NCI-H460 (cell line): Measurements from ENCODE around the gene MLLT11. TPM values are rescaled to one million over a fixed set of nuclear protein-coding genes. Genes with fewer than 3 reads are reported as not detected.
A peak's percentile ranks its signal among the peaks of the same experiment; 100 is the strongest.
"Not testable (repeated sequence)": the region's sequence is repeated elsewhere in the genome, so short reads cannot be mapped to it uniquely, and the experiment has no call there.

Source experiments
- DNase-seq: peaks from one replicate; pipeline ENCODE4 v3.0.0-alpha.2; 2016; ENCODE audit warnings: low read depth; ENCODE audit errors: extremely low read depth
- total RNA-seq: library from RNA; depleted of rRNA; stranded (reverse); fragments of >200 nt; shearing (Covaris generic); gene quantifications from 2 replicates; pipeline ENCODE4 v1.2.3, GENCODE V29; 2014

MLLT11 gene
- total RNA-seq, 1 experiment from 2014 or later, result 84.6 TPM

DNA sequence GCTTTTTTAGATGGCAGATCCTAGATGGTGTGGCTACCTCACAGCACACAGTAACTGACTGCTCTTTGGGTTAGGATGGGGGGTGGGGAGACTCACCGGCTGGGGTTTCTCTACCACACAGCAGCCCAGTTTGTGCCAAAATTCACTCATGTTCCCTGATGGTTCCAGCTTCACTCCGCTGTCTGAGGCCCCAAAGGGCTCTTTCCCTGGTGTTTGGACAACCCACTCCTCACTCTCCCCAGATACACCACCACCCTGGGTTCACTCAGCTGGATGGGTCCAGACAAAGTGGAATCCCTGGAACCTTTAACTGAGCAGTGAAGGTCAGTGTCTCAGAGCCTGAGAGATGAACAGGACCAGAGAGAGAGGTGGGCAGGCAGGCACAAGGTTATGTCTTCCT, 4.6 kb upstream of the MLLT11 start:
- DNase-seq, result no peak

DNA sequence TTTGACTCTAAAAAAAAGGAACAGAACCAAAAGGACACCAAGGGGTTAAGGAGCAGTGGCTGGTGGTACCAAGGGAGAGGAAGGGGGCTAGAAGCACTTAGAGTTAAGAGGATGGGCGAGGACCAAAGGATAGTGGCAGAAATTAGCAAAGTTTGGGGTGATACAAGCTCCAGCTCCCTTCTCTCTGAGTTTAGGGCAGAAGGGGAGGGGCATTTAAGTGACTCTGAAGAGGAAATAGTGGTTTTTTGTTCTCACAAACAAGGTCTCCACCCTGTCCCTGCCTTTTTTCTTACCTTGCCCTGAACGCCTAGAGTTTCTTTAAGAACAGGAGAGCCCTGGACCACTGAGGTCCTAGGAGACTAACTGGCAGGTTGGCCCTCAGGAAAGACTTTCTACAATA, 4.0 kb upstream of the MLLT11 start:
- no peak for DNase-seq

DNA sequence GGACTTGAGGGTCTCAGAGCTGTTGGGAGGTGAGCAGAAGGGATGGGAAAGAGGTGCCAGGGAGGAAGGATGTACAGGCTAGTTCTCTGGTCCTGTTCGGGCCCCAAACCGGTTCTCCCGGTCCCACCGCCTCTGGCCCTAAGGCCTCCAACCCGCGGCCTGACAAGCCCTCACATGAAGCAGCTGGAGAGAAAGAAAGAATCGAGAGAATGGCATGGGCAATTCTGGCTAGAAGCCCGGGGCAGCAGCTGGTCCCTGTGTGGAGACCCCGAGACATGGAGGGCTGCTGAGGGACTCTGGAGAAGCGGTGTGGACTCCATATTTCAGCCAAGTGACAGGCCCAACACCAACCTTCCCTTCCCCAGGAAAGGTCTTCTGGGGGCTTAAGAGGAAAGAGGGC, 1.5 kb upstream of the MLLT11 start:
- DNase-seq, result no peak

DNA sequence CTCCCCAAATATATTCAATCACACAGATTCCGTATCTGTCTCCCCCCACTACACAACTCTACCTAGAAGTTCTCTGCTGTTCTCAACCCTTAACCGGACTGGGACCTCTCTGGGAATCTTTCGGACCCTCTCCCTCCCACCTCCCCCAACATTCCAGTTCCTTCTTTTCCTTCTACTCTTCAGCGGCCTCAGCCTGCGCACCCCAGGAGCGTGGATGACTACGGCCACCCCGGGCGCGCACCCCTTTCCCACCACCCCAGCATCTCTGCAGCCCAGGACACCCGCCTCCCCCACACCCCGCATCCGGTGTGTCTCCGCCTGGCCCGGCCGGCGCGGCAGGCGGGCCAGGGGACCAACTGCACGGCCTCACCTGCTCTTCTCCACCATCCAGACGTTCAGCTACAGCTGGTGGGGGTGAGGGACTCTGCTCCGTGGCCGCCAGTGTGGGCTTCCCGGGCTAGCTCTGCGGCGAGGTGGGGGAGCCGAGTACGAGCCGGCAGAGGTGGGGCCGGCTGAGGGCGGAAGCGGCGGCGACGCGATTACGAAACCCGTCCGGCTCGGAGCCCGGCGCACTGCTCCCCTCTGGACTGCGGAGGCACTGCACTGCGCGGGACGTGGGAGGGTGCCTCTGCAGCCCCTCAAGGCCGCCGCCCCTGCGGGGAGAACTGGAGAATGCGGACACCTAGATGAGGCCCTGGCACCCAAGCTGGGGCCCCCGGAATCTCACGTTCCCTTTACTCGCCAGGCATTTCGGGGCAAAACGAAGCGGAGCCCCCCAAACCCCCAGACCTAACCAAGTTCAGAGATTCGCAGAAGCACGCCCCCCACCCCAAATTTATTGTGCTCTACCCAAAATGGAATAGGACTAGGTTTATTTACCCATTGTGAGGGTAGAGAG, 839 bp upstream of the MLLT11 start, which contains the start of gene CDC42SE1:
TSS of gene CDC42SE1 (minus strand) at position 514 of the 898 bp plus-strand sequence. CDS start 3,892 bp downstream, outside the sequence.
- DNase-seq, result peak; percentile 82

DNA sequence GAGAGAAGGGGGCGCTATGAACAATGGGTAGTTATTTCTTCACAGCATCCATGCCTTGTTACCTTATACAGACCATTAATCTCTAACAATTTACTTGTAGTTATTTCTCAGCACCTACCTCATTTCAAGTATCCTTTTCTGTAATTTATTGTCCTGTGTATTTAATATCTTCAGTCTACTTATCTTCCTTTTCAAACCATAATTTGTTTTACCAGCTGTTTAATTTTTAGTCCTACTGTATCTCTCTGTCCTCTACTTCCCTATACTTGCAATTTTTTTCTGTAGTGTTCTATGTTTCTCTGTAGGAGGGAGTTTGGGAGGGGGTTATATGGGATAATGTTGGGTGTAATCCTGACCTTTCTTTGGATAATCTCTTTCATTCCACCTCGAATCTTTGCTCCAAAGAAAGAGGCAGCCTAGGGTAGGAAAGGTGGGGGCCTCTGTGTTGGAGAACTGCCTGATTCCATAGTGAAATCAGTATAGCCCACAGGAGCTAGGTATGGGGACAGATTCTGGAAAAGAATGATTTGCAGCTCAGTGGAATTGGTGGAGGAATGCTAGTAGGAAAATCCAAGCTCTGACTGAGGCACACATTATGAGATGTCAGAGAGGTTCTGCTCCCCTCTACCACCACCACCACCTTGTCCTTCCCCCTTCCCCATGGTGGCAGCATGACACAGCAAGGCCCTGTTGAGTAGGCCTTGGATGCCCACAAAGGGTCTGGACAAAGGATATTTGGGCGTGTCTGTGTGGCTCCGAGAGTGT, 642 bp downstream of the MLLT11 start:
- peak; percentile 56 for DNase-seq

DNA sequence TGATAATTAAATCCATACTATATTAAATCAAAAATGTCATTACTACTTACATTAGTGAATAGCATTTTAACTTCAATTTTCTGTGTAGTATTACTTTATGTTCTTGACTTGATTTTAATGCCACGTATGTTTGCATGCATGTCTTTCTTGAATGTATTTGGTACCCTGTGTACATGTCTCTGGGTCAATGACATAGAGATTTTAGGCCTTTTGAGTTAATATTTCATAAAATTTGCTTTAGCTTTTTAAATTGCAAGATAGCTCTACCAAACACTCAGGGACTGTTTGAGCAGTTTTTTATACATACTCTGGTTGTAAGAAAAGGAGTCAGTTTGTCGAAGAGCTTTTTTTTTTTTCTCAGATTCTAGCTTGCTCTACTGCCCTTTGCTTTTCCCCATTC, 1.5 kb downstream of the MLLT11 start:
- DNase-seq, result no peak

DNA sequence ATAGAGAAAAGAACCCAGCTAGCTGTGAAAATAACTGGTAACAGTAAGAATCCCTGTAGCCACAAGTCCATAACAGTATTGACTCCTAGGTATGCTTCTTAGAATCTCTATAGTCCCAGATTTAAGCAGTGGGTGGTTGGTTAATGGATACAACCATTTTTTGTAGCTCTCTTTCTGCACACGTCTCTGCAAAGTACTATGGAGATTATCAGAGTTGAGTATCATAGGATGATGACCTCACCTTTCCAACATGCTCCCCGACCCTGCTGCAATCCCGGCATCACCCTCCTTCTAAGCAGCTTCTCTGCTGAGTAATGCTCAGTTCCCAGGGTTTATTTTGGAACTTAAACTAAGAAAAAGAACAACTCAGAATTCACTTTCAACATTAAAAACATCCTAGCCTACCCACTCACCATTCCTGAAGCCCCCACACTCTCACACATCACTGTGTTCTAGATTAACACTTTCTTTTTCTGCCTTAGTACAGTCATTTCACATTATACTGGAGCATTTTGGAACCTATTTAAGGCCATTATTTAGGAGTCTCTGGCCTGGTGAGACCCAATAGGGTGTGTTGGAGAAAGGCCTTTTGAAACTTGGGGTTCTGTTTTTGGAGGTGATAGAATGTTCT, 2.7 kb downstream of the MLLT11 start:
- no peak for DNase-seq

DNA sequence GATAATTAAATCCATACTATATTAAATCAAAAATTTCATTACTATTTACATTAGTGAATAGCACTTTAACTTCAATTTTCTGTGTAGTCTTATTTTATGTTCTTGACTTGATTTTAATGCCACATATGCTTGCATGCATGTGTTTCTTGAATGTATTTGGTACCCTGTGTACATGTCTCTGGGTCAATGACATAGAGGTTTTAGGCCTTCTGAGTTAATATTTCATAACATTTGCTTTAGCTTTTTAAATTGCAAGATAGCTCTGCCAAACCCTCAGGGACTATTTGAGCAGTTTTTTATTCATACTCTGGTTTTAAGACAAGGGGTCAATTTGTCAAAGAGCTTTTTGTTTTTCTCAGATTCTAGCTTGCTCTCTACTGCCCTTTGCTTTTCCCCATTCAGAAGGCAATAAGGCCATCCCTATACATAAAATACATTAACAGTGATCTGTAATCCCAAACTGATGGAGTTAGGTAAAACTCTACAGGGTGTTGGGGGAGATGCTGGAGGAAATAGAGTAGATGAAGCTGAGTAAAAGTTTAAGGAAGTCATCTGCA, 5.0 kb downstream of the MLLT11 start:
- no peak for DNase-seq

DNA sequence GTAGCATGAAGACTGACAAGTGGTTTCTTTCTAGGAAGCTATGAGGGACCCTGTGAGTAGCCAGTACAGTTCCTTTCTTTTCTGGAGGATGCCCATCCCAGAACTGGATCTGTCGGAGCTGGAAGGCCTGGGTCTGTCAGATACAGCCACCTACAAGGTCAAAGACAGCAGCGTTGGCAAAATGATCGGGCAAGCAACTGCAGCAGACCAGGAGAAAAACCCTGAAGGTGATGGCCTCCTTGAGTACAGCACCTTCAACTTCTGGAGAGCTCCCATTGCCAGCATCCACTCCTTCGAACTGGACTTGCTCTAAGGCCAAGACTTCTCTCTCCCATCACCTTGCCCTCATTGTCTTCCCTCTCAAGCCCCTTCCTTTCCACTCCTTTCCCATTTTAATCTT, 7.0 kb downstream of the MLLT11 start:
- no peak for DNase-seq

DNA sequence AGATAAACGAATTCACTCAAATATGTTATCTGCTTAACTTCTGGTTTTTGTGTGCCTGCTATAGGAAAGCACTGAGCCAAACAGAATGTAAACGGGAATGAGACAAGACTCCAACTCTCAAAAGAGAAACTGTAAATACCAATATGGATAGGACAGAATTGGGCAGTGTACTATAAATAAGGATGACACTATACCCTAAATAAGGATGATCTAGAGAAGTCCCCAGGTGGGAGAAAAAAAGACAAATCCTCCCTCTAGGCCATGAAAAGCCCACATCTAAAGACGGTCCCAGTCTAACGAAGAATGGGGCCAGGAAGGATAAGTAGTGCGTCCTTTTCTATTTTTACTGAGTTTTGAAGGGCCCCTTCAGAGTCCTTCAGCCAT, 8.9 kb downstream of the MLLT11 start:
- DNase-seq, result no peak

DNA sequence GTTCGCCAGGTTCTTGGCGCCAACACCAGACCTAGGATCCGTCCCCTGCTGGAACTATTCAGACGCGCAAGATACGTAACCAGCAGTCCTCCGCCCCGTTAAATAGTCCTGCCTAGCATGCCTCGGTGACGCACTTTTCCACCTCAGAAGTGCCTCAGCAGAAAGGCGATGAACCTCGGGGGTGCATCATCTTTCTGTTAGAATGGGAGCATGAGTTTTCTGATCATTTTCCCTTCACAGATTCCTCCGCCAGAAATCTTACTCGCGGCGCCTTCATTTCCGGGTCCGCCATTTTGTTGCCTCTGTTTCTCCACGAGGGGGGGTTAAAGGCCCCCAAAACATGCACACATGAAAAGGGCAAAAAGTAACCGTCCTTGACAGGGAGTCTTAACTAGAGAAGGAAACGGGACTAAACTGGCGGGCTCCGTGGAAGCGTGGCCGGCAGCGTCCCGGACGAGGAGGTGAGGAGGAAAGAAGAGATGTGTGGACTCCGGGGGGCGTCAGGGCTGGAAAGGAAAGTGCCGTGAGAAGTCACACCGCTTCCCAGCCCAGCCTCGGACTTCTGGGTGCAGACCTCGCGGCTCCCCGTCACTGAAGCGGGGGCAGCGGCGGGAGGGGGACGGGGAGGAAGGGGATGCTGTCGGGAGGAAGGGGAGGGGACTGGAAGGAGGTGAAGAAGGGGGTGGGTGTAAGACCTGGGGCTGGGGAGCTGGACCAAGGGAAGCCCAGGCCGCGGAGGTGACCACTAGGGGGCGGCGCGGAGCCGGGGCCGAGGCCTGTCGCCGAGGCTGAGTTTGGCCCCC, 10.5 kb downstream of the MLLT11 start, which contains the start of gene GABPB2:
TSS of gene GABPB2 (plus strand) at position 288 of the 803 bp plus-strand sequence. CDS start 17,429 bp downstream, outside the sequence.
- DNase-seq, result peak; percentile 96

DNA sequence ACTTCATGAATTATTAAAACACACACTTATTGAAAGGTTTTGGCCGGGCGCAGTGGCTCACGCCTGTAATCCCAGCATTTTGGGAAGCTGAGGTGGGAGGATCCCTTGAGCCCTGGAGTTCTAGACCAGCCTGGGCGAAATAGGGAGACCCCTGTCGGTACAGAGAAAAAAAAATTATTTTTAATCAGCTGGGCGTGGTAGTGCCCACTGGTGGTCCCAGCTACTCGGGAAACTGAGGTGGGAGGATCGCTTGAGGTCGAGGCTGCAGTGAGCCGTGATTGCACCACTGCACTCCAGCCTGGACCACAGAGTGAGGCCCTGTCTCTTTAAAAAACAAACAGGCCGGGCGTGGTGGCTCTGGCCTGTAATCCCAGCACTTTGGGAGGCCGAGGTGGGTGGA, 12.0 kb downstream of the MLLT11 start:
- no peak for DNase-seq

DNA sequence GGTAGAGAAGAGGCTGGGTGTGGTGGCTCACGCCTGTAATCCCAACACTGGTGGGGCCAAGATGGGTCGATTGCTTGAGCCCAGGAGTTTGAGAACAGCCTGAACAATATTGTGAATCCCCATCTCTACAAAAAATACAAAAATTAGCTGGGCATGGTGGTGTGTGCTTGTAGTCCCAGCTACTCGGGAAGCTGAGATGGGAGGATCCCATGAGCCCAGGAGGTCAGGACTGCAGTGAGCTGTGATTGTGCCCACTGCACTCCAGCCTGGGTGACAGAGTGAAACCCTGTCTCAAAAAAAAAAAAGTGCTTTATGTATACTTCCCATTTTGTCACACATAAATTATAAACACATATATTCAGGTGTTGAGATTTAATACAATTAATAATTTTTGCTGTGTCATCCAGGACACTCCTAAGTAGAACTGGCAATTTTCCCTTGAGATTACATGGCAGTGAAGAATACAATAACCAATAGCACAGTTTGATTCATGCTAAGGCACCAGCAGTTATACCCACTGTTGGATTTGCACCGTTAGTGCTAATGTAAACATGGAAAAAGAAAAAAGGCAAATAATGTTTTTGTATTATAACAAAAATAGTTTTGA, 25.9 kb downstream of the MLLT11 start:
- no peak for DNase-seq

DNA sequence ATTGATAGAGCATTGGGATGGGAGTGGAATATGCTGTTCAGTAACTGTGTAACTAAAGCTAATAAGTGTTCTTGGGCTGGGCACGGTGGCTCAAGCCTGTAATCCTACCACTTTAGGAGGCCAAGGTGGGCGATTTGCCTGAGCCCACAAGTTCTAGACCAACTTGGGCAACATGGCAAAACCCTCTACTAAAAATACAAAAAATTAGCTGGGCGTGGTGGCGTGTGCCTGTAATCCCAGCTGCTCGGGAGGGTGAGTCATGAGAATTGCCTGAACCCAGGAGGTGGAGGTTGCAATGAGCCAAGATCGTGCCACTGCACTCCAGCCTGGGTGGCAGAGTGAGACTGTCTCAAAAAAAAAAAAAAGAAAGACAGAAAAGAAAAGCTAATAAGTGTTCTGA, 37.2 kb downstream of the MLLT11 start:
- not testable (repeated sequence) for DNase-seq

DNA sequence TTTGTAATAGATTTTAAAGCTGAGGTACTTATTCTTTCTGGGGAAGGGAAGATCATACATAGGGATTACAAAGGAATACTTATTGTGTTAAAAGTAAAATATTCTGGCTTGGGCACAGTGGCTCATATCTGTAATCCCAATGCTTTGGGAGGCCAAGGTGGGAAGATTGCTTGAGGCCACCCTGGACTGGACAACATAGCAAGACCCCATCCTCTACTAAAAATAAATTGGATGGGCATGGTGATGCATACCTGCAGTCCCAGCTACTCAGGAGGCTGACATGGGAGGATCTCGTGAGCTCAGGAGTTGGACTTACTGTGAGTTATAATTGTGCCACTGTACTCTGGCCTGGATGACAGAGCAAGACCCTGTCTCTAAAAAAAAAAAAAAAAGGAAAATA, 37.9 kb downstream of the MLLT11 start:
- DNase-seq, result no peak

DNA sequence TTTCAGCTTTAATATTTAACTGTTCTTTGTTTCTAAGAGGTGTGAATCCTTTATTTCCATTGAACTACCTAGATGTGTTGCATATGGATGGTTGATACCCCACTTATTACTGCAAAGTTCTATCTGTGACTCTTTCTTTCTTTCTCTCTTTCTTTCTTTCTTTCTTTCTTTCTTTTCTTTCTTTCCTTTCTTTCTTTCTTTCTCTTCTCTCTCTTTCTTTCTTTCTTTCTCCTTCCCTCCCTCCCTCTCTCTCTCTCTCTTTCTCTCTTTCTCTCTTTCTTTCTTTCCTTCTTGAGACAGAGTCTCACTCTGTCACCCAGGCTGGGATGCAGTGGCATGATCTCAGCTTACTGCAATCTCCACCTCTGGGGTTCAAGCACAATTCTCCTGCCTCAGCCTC, 44.4 kb downstream of the MLLT11 start:
- DNase-seq, result no peak

DNA sequence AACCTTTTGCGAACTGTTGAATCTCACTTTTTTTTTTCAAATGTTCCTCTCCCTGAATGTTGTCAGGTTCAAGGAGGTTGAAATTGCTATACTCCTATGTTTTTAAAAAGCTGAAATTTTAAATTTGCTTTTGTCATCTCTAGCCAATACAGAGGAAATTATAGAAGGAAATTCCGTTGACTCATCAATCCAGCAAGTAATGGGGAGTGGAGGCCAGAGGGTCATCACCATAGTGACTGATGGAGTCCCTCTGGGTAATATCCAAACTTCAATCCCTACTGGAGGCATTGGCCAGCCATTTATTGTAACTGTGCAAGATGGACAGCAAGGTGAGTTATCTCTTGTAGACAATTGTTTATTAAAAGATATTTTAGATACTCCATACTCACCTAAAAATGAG, 46.7 kb downstream of the MLLT11 start:
- no peak for DNase-seq

DNA sequence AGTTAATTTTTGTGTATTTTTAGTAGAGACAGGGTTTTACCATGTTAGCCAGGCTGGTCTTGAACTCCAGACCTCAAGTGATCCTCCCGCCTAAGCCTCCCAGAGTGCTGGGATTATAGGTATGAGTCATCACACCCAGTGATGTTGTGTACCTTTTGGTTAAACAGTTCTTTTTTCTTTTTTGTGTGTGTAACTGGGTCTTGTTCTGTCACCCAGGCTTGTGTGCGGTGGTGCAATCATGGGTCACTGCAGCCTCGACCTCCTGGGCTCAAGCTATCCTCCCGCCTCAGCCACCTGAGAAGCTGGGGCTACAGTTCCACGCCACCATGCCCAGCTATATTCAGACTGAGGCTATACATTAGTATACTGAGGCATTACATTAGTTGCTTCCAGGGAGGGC, 48.1 kb downstream of the MLLT11 start:
- DNase-seq, result no peak

DNA sequence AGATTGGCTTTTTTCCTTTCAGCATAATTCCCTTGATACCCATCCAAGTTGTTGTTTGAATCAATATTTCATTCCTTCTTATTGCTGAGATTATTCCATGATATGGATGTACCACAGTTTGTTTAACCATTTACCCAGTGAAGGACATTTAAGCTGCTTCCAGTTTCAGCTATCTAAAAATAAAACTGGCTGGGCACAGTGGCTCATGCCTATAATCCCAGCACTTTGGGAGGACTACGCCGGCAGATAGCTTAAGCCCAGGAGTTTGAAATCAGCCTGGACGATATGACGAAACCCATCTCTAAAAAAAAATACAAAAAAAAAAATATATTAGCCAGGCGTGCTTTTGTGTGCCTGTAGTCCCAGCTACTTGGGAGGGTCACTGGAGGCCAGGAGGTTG, 53.7 kb downstream of the MLLT11 start:
- no peak for DNase-seq
